ENCODE measurements around the gene CD248.
"Not testable (repeated sequence)": the region's sequence is repeated elsewhere in the genome, so short reads cannot be mapped to it uniquely, and the experiment has no call there.

The CD248 gene

GRCh38 chr11:66328302-66329144 is 11.7 kb upstream of the CD248 start:
- peak; percentile 62 to 74 for DNase-seq

GRCh38 chr11:66328031-66328301 is 11.1 kb upstream of the CD248 start:
- no peak for DNase-seq

- no peak for DNase-seq
These were observed 10.6 kb upstream of the CD248 start for GRCh38 chr11:66327171-66328030.

GRCh38 chr11:66326261-66327111 is 9.6 kb upstream of the CD248 start:
- DNase-seq, result peak in 1 of 2 donors; percentile 38

- no peak for DNase-seq
These were observed 8.4 kb upstream of the CD248 start for GRCh38 chr11:66325263-66325671.

- no peak for DNase-seq
These were observed 7.8 kb upstream of the CD248 start for GRCh38 chr11:66324664-66325063.

DNA sequence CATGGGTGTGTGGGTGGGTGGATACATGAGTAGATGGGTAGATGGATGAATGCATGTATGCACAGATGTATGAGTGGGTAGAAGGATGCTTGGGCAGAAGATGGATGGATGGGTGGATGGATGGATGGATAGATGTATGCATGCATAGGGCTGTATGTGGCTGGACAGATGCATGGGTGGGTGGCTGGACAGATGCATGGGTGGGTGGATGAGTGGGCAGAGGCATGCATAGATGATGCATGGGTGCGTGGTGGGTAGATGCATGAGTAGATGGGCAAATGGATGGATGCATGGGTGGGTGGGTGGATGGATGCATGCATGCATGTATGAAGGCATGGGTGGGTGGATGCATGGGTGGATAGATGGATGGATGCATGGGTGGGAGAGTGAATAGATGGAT is 6.8 kb upstream of the CD248 start:
- DNase-seq, result no peak

- DNase-seq, result no peak
These were observed 6.0 kb upstream of the CD248 start for GRCh38 chr11:66322732-66323427.

GRCh38 chr11:66321606-66322005 is 4.8 kb upstream of the CD248 start:
- DNase-seq, result no peak

DNA sequence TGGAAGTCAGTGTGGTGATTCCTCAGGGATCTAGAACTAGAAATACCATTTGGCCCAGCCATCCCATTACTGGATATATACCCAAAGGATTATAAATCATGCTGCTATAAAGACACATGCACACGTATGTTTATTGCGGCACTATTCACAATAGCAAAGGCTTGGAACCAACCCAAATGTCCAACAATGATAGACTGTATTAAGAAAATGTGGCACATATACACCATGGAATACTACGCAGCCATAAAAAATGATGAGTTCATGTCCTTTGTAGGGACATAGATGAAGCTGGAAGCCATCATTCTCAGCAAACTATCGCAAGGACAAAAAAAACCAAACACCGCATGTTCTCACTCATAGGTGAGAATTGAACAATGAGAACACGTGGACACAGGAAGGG is 3.9 kb upstream of the CD248 start:
- DNase-seq, result not testable (repeated sequence)

GRCh38 chr11:66320289-66320688 is 3.4 kb upstream of the CD248 start:
- not testable (repeated sequence) for DNase-seq

- no peak for DNase-seq
These were observed 1.7 kb upstream of the CD248 start for GRCh38 chr11:66318600-66318970.

DNA sequence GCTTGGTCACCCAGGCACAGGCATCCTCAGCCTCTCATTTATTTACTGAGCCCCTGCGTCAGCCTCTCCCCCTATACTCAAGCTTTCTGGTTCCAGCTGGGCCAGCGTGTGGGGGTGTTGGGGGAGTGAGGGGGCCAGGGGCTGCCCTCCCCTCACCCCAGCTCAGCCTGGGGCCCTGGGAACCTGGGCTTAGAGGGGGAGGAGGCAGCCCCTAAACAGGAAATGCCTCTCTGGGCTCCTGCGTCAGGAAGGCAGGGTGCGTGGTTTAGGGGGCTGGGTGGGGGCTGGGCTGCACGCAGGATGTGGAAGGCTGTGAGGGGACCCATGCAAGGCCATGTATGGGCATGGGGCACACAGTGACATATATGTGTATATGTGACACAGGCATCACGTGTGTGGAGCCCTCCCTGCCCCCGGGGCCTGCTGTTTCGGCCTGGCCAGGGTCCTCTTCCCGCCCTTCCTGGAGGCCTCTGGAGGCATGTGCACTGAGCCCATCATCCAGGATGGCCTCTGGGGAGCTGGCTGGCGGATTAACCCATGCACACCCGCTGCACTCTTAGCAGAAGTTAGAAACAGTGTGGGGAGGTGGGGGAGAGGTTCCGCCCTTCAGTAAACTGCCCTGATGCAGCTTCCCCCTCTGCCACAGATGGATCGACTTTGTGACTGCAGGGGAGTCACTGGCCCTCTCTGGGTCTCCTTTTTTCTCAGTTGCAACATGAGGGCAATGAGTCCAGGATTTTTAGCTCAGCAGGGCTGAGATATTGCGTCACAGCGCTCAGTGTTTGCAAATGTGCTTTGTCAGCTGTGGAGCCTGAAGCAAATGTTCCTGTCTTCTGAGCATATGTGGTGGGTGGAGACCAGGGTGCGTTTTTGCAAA is 1.1 kb upstream of the CD248 start:
- peak; percentile 31 to 53 for DNase-seq

DNA sequence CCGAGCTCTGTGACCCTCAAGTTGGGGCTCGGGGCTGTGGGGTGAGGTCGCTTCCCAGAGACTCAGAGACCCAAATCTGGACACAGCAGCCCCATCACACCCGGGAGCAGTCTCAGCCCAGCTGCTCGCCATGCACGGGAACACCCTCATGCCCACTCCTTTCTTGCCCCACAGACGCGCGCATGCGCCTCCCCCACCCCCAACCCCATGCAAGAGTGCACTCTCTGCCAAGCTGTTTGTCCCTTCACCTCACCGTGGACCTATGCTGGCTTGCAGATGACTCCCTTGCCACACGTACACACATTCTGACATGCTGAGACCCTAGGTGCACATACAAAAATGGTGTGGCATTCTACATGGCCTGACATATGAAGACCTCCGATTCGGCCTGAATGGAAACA is 478 bp upstream of the CD248 start:
- no peak for DNase-seq

GRCh38 chr11:66315921-66316811 is 678 bp downstream of the CD248 start:
- no peak for DNase-seq

GRCh38 chr11:66315498-66315885 is 1.4 kb downstream of the CD248 start:
- DNase-seq, result no peak

GRCh38 chr11:66314561-66315497 is 2.0 kb downstream of the CD248 start:
- DNase-seq, result no peak

DNA sequence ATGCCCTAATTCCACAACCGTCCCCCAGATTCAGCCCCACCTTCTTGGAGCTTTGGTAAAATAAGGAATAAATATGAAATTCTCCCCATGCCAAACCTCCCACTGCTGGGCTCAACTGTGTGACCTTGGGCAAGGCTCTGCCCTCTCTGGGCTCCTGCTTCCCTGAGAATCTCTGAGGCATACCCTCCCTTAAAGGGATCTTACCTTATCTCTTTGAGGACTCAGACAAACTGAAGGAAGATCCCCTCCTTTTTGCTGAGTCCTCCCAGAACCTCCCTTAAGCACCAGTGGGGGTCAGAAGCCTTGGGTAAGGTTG is 2.7 kb downstream of the CD248 start:
- no peak for DNase-seq

GRCh38 chr11:66313321-66314185 is 3.3 kb downstream of the CD248 start:
- no peak for DNase-seq

All from bone marrow (tissue), 2 donors.